ENCODE data around the gene CAMKK1. TPM values are rescaled to one million over a fixed set of nuclear protein-coding genes. Genes with fewer than 3 reads are reported as not detected.

CAMKK1 gene
- total RNA-seq, 1 experiment from 2014 or later: 9.6 TPM

DNA sequence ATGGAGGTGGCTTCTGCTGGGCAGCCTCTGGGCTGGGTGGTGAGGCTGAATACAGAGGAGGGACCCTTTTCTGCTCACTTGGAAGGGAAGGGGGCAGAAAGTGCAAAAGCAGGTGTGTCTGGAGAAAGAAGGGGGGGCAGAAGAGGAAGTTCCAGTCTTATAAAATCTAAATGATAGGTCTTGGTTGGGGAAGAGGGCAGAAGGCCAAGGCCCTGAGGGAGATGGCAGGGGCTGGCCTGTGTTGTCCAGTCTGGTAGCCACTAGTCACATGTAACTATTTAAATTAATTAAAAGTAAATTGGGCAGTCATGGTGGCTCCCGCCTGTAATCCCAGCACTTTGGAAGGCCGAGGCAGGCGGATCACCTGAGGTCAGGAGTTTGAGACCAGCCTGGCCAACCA is 2.5 kb upstream of the CAMKK1 start:
- ChIA-PET CTCF (interaction anchor here (0.7 to 1.1 kb wide), 2 partner anchors 19 to 158 kb away, joined by 3 read pairs; no protein-coding TSS in a partner anchor), POLR2A (no interaction called here)
- Mint-ChIP-seq H3K27me3 (ENCODE audit: low read depth) (peaks cover 7% of the 10 kb centered on the region; the same call in 1 of the 2 replicates), H3K4me1 (peaks cover 23% of the 10 kb centered on the region), H3K4me3 (no peak overlapping the region), H3K9me3 (no peaks in the 10 kb centered on the region), H3K27ac (no peak overlapping the region), H3K36me3 (no peaks in the 10 kb centered on the region)
- DNase-seq (ENCODE audit: low spot score) (no peak), ATAC-seq (no peak)
- TF ChIP-seq MAX (CRISPR knock-in tag; IDR thresholded peaks at IDR 0.05) (no peak), ESRRA (CRISPR knock-in tag; IDR thresholded peaks at IDR 0.05; ENCODE audit: borderline replicate concordance) (no peak), ELF4 (CRISPR knock-in tag; IDR thresholded peaks at IDR 0.05; ENCODE audit: low read depth) (no peak), HMGA2 (CRISPR knock-in tag; IDR thresholded peaks at IDR 0.05) (no peak), MXD4 (CRISPR knock-in tag; IDR thresholded peaks at IDR 0.05; ENCODE audit: borderline replicate concordance) (no peak), NR3C1 (CRISPR knock-in tag; conservative IDR thresholded peaks at IDR 0.05; ENCODE audit: low read depth) (no peak), JAZF1 (CRISPR knock-in tag; IDR thresholded peaks at IDR 0.05) (no peak), ZNF219 (CRISPR knock-in tag; IDR thresholded peaks at IDR 0.05; ENCODE audit: borderline replicate concordance) (no peak), NFATC4 (CRISPR knock-in tag; IDR thresholded peaks at IDR 0.05) (no peak), ZNF263 (CRISPR knock-in tag; IDR thresholded peaks at IDR 0.05; ENCODE audit: low read depth) (no peak), AFF4 (CRISPR knock-in tag; IDR thresholded peaks at IDR 0.05; ENCODE audit: borderline replicate concordance) (no peak), NR1H2 (CRISPR knock-in tag; IDR thresholded peaks at IDR 0.05) (no peak), ATF3 (CRISPR knock-in tag; conservative IDR thresholded peaks at IDR 0.05) (no peak), GTF2I (CRISPR knock-in tag; conservative IDR thresholded peaks at IDR 0.05) (no peak)
- TF ChIP-seq, protein P1, sequence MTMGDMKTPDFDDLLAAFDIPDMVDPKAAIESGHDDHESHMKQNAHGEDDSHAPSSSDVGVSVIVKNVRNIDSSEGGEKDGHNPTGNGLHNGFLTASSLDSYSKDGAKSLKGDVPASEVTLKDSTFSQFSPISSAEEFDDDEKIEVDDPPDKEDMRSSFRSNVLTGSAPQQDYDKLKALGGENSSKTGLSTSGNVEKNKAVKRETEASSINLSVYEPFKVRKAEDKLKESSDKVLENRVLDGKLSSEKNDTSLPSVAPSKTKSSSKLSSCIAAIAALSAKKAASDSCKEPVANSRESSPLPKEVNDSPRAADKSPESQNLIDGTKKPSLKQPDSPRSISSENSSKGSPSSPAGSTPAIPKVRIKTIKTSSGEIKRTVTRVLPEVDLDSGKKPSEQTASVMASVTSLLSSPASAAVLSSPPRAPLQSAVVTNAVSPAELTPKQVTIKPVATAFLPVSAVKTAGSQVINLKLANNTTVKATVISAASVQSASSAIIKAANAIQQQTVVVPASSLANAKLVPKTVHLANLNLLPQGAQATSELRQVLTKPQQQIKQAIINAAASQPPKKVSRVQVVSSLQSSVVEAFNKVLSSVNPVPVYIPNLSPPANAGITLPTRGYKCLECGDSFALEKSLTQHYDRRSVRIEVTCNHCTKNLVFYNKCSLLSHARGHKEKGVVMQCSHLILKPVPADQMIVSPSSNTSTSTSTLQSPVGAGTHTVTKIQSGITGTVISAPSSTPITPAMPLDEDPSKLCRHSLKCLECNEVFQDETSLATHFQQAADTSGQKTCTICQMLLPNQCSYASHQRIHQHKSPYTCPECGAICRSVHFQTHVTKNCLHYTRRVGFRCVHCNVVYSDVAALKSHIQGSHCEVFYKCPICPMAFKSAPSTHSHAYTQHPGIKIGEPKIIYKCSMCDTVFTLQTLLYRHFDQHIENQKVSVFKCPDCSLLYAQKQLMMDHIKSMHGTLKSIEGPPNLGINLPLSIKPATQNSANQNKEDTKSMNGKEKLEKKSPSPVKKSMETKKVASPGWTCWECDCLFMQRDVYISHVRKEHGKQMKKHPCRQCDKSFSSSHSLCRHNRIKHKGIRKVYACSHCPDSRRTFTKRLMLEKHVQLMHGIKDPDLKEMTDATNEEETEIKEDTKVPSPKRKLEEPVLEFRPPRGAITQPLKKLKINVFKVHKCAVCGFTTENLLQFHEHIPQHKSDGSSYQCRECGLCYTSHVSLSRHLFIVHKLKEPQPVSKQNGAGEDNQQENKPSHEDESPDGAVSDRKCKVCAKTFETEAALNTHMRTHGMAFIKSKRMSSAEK (CRISPR knock-in tag; IDR thresholded peaks at IDR 0.05; ENCODE audit: borderline replicate concordance): no peak
- TF ChIP-seq, protein P2, sequence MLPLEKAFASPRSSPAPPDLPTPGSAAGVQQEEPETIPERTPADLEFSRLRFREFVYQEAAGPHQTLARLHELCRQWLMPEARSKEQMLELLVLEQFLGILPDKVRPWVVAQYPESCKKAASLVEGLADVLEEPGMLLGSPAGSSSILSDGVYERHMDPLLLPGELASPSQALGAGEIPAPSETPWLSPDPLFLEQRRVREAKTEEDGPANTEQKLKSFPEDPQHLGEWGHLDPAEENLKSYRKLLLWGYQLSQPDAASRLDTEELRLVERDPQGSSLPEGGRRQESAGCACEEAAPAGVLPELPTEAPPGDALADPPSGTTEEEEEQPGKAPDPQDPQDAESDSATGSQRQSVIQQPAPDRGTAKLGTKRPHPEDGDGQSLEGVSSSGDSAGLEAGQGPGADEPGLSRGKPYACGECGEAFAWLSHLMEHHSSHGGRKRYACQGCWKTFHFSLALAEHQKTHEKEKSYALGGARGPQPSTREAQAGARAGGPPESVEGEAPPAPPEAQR (CRISPR knock-in tag; IDR thresholded peaks at IDR 0.05): no peak
- TF ChIP-seq, protein P3, sequence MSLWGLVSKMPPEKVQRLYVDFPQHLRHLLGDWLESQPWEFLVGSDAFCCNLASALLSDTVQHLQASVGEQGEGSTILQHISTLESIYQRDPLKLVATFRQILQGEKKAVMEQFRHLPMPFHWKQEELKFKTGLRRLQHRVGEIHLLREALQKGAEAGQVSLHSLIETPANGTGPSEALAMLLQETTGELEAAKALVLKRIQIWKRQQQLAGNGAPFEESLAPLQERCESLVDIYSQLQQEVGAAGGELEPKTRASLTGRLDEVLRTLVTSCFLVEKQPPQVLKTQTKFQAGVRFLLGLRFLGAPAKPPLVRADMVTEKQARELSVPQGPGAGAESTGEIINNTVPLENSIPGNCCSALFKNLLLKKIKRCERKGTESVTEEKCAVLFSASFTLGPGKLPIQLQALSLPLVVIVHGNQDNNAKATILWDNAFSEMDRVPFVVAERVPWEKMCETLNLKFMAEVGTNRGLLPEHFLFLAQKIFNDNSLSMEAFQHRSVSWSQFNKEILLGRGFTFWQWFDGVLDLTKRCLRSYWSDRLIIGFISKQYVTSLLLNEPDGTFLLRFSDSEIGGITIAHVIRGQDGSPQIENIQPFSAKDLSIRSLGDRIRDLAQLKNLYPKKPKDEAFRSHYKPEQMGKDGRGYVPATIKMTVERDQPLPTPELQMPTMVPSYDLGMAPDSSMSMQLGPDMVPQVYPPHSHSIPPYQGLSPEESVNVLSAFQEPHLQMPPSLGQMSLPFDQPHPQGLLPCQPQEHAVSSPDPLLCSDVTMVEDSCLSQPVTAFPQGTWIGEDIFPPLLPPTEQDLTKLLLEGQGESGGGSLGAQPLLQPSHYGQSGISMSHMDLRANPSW (CRISPR knock-in tag; conservative IDR thresholded peaks at IDR 0.05; ENCODE audit: low read depth): no peak
- TF ChIP-seq, protein P4, sequence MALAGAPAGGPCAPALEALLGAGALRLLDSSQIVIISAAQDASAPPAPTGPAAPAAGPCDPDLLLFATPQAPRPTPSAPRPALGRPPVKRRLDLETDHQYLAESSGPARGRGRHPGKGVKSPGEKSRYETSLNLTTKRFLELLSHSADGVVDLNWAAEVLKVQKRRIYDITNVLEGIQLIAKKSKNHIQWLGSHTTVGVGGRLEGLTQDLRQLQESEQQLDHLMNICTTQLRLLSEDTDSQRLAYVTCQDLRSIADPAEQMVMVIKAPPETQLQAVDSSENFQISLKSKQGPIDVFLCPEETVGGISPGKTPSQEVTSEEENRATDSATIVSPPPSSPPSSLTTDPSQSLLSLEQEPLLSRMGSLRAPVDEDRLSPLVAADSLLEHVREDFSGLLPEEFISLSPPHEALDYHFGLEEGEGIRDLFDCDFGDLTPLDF (CRISPR knock-in tag; IDR thresholded peaks at IDR 0.05): no peak
- TF ChIP-seq, protein P5, sequence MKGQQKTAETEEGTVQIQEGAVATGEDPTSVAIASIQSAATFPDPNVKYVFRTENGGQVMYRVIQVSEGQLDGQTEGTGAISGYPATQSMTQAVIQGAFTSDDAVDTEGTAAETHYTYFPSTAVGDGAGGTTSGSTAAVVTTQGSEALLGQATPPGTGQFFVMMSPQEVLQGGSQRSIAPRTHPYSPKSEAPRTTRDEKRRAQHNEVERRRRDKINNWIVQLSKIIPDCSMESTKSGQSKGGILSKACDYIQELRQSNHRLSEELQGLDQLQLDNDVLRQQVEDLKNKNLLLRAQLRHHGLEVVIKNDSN (CRISPR knock-in tag; IDR thresholded peaks at IDR 0.05): no peak
